Activated CD4-positive, alpha-beta T cell treated with anti-CD3 and anti-CD28 coated beads, Interleukin-2, Interleukin-6, amounts not matched to agents 100 ng/mL and 50 ng/mL, durations not matched to agents 16 hours and 8 hours (primary cell): ENCODE measurements around the gene TNFSF4.
"Not testable (repeated sequence)": the region's sequence is repeated elsewhere in the genome, so short reads cannot be mapped to it uniquely, and the experiment has no call there.

ENCODE experiments used
- DNase-seq: peaks from one replicate; pipeline ENCODE4 v3.0.0-alpha.2; 2020

TNFSF4 gene

GRCh38 chr1:173206816-173207568 lies at the start of gene TNFSF4:
TSS of gene TNFSF4 (minus strand) at chr1:173207331. CDS start at chr1:173207176, 155 bp downstream.
- DNase-seq = peak; percentile 43

DNA sequence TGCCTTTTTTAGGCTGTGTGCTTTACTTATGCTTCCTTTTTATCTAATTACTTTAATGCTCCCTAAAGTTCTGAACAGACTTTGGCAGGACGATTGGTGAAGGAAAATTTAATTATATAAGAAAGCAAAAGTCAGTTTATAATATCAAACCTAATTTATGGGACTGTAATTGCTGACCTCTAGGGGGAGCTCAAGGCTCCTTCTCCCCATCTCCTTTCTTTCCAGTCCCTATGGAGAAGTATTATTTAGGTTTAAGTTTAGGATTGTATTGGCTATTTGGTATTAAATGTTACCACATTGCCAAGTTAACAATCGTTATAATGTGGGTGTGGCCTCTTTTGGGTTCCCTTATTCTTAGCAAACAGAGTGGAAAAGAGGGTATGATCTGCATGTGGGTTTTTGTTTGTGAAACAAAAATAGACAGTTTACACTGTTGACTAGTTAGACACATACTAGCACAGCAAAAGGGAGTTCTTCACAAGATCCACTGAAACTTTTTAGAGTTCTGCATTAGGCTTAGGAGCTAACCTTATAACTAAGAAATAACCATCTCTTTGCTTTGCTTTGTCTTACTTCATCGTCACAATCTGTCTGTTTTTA lies 48.2 kb upstream of the TNFSF4 start:
- peak; percentile 8 for DNase-seq

GRCh38 chr1:173253046-173253445 lies 45.9 kb upstream of the TNFSF4 start:
- DNase-seq = no peak

GRCh38 chr1:173249349-173249748 lies 42.2 kb upstream of the TNFSF4 start:
- DNase-seq = no peak

DNA sequence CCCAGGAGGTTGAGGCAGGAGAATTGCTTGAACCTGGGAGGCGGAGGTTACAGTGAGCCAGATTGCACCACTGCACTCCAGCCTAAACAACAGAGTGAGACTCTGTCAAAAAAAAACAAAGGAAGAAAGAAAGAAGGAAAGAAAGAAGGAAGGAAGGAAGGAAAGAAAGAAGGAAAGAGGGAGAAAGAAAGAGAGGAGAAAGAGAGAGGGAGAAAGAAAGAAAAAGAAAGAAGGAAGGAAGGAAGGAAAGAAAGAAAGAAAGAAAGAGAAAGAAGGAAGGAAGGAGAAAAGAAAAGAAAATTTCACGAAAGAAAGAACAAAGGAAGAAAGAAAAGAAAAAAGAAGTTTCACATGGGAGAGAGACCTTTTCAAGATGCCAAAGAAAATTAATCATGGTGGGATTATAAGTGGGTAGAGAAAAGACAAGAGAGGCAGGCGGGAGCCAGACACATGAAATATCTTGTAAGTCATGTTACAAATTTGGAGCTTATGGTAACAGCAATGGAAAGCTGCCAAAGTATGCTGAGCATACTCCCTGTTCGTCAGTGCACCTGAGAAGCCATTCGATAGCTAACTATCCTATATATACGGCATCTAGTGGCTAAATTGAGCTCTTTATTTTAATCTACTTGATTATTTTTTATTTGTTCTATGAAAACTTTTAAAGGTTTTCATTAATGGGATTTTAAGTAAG lies 41.3 kb upstream of the TNFSF4 start:
- DNase-seq = no peak

GRCh38 chr1:173245892-173246291 lies 38.8 kb upstream of the TNFSF4 start:
- no peak for DNase-seq

- DNase-seq = no peak
Measured at GRCh38 chr1:173243300-173243699, 36.2 kb upstream of the TNFSF4 start.

DNA sequence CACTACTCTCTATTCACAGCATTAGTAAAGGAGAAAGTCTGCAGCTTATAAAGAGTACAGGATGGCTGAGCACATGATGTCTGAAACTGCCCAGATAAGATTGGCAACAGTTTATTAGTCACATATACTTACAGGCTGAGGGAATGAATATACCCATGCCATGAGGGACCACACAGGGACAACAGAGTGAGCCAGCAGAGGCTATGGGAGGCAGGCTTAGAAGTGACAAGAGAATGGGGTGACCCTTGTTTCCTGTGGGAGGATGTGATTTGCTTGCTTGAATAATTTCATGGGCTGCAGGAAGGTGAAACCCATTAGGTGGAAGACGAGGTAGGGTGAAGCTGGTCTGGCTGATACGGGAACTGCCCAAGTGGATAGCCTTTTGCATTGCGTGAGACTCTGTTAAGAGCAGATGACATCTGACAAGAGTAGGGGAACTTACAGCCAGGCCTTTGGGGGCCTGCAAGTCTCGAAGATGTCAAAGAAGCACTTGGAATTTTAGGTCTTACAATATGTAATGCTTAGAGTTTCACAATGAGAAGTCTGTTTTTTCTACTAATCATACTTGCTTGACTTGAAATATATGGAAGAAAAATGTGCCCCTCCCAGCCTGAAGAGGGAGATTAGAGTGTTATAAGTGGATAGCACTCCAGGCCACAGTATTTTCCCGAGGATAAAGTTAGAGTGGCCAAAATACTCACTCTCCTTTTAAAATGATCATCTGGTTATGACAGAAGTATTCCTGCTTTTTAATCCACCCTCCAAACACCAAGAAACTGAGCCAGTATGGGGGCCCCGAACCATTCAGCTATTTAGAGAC lies 34.6 kb upstream of the TNFSF4 start:
- DNase-seq = no peak

GRCh38 chr1:173240609-173241008 lies 33.5 kb upstream of the TNFSF4 start:
- DNase-seq = no peak

DNA sequence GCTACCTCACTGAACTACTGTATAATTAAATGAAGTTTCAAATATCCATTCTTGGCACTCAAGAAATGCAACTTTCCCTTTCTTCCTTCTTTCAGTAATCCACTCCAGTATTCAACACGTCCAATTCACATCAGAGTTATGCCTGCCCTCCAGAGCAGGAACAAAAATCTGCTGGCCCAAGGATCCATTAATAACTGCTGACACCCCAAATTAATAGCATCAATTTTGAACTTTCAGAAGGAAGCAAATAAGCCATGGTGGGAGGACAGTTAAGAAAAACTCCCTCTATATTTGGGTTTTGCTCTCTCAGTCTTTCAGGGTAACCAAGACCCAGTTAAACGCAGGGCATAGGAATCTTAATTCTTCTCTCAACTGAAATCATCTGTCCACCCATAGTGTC lies 31.9 kb upstream of the TNFSF4 start:
- no peak for DNase-seq

DNA sequence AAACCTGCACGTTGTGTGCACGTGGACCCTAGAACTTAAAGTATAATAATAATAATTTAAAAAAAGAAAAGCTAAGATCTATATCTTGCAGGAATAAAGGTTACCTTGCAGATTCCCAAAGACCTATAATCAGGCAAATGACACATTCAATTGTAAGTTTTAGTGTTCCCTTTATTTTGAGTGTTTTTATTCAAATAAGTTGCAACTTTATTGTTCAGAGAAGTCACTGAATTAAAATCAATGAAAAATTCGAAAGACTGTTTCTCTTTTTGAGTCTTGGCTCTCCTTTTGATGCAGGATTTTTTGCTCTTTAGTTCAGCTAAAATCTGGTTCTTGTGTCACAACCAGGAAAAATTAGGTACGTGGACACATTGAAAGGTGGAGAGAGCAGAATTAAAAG lies 27.8 kb upstream of the TNFSF4 start:
- DNase-seq = no peak

GRCh38 chr1:173234434-173234833 lies 27.3 kb upstream of the TNFSF4 start:
- not testable (repeated sequence) for DNase-seq

DNA sequence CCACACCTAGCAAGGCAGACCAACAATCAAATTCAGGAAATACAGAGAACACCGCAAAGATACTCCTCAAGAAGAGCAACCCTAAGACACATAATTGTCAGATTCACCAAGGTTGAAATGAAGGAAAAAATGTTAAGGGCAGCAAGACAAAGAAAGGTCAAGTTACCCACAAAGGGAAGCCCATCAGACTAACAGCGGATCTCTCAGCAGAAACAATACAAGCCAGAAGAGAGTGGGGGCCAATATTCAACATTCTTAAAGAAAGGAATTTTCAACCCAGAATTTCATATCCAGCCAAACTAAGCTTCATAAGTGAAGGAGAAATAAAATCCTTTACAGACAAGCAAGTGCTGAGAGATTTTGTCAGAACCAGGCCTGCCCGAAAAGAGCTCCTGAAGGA lies 21.9 kb upstream of the TNFSF4 start:
- DNase-seq = not testable (repeated sequence)

- DNase-seq = no peak
Measured at GRCh38 chr1:173224949-173225348, 17.8 kb upstream of the TNFSF4 start.

GRCh38 chr1:173224280-173224892 lies 17.3 kb upstream of the TNFSF4 start:
- DNase-seq = no peak

- DNase-seq = no peak
Measured at GRCh38 chr1:173223031-173223380, 15.9 kb upstream of the TNFSF4 start.

DNA sequence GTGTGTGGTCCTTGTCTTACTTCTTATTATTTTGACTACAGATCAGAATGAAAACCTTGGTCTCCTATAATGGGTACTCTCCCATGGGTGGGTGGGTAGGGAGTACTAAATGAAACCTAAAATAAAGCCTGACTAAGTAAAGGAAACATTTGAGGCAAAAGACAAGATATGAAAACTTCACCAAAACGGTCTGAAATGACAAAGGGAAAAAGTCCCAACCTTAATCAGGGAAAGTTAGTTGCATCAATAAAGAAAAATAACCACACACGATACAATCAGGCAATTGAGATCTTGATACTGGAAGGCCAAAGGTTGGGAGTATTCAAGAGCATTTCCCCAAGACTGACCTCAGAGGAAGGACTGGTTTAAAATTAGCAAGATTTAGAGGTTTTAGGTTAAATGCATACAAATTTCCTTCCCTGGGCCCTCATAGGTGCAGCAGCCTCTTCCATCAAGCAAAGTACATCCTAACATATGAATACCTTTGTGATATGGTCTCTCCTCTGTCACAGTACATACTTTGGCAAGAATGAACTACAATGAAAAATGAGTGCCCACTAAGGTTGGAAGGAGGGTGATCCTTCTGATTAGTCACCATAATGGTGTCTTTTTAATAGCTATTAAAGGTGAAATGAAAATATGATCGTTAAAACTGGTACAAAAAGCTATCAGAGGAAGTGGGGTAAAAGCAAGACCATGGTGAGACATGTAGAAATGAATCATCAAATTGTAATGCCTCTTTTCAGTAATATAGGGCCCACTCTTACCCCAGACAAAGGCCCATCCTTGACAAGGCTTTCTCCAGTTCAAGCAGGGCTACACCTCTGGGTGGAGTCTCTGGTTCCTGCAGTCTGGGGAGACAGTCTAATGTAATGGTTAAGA lies 15.3 kb upstream of the TNFSF4 start:
- DNase-seq = peak; percentile 36

DNA sequence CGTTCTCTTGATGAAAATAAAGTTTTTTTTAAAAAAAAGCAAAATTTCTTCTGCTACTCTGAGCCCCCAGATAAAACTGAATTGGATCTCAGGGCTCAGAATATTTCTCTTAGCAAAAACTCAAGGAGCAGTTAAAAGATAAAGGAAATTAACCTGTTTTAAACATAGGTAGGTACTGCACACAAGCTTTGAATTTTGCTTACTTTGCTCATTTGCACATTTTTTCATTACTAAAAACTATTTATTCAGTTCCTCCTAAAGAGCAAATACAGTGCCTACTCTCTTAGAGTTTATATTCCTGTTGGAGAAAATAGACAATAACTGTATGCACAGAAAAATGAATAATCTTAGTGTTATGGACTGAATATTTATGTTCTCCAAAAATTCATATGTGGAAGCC lies 13.0 kb upstream of the TNFSF4 start:
- DNase-seq = no peak

GRCh38 chr1:173213665-173214064 lies 6.5 kb upstream of the TNFSF4 start:
- DNase-seq = no peak

GRCh38 chr1:173212952-173213491 lies 5.9 kb upstream of the TNFSF4 start:
- DNase-seq = peak; percentile 61

- no peak for DNase-seq
Measured at GRCh38 chr1:173210716-173211231, 3.6 kb upstream of the TNFSF4 start.
